Panc1 (cell line): ENCODE measurements around the gene MAFB.

Experiments used
- TF ChIP-seq, protein P1 (sequence below): fragments of 450-650 bp; IDR thresholded peaks from 2 replicates; pipeline ENCODE4 v1.5.1; 2017; ENCODE audit warnings: mild to moderate bottlenecking
- TF ChIP-seq, protein P2 (sequence below), 2 experiments: IDR thresholded peaks; 2 replicates each; pipeline ENCODE4 v1.6.1; 2011 to 2012; ENCODE audit warnings: low read depth in 2 of 2, control low read depth in 1 of 2, low read length in 1 of 2, mild to moderate bottlenecking in 1 of 2, moderate library complexity in 1 of 2; ENCODE audit not compliant: insufficient read depth in 1 of 2

DNA sequence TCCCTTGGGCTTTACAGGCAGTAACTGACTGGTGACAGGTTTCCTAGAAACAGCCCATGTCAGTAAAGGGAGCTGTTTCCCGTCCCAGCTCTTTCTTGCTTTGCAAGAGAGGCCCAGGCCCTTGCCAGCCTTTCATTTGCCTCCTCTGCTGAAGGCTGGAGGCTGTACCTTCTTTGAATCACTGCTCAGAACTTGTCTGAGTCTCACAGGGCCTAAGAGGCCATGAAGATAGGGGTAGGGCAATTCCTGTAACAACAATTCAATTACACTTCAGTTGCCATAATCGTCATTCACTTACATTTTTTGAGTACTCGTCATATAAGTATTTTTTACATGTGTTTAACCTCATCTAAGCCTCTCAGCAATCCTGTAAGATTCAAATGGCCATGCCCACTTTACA, 25.9 kb upstream of the MAFB start:
- TF ChIP-seq, protein P1, sequence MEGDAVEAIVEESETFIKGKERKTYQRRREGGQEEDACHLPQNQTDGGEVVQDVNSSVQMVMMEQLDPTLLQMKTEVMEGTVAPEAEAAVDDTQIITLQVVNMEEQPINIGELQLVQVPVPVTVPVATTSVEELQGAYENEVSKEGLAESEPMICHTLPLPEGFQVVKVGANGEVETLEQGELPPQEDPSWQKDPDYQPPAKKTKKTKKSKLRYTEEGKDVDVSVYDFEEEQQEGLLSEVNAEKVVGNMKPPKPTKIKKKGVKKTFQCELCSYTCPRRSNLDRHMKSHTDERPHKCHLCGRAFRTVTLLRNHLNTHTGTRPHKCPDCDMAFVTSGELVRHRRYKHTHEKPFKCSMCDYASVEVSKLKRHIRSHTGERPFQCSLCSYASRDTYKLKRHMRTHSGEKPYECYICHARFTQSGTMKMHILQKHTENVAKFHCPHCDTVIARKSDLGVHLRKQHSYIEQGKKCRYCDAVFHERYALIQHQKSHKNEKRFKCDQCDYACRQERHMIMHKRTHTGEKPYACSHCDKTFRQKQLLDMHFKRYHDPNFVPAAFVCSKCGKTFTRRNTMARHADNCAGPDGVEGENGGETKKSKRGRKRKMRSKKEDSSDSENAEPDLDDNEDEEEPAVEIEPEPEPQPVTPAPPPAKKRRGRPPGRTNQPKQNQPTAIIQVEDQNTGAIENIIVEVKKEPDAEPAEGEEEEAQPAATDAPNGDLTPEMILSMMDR: no peak
- TF ChIP-seq, protein P2, sequence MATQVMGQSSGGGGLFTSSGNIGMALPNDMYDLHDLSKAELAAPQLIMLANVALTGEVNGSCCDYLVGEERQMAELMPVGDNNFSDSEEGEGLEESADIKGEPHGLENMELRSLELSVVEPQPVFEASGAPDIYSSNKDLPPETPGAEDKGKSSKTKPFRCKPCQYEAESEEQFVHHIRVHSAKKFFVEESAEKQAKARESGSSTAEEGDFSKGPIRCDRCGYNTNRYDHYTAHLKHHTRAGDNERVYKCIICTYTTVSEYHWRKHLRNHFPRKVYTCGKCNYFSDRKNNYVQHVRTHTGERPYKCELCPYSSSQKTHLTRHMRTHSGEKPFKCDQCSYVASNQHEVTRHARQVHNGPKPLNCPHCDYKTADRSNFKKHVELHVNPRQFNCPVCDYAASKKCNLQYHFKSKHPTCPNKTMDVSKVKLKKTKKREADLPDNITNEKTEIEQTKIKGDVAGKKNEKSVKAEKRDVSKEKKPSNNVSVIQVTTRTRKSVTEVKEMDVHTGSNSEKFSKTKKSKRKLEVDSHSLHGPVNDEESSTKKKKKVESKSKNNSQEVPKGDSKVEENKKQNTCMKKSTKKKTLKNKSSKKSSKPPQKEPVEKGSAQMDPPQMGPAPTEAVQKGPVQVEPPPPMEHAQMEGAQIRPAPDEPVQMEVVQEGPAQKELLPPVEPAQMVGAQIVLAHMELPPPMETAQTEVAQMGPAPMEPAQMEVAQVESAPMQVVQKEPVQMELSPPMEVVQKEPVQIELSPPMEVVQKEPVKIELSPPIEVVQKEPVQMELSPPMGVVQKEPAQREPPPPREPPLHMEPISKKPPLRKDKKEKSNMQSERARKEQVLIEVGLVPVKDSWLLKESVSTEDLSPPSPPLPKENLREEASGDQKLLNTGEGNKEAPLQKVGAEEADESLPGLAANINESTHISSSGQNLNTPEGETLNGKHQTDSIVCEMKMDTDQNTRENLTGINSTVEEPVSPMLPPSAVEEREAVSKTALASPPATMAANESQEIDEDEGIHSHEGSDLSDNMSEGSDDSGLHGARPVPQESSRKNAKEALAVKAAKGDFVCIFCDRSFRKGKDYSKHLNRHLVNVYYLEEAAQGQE (IDR thresholded peaks at IDR 0.05; ENCODE audit: insufficient read depth in 1 of 2, low read depth in 2 of 2, low read length in 1 of 2): no peak
